Thoracic aorta (tissue), 2 donors: ENCODE data around the gene NOG. TPM values are rescaled to one million over a fixed set of nuclear protein-coding genes. Genes with fewer than 3 reads are reported as not detected.

Experiments
- ATAC-seq: fragments of 150-250 bp; one replicate; pipeline ENCODE4 v1.8.0; 2017; ENCODE audit warnings: low read depth; ENCODE audit not compliant: insufficient number of reproducible peaks, low FRiP score
- DNase-seq: peaks from one replicate; pipeline ENCODE4 v3.0.0-alpha.2; 2020; ENCODE audit warnings: low spot score
- H3K27ac ChIP-seq, 2 donors: fragments of 200-600 bp; sonication (generic); 1 replicate in 1 of 2; 2 replicates in 1 of 2; pipeline ENCODE4 v1.5.1; 2016; ENCODE audit warnings: mild to moderate bottlenecking in 2 of 2, moderate library complexity in 2 of 2
- H3K27me3 ChIP-seq: fragments of 200-600 bp; sonication (generic); replicated peaks from 2 replicates; pipeline ENCODE4 v1.6.0; 2016; ENCODE audit warnings: mild to moderate bottlenecking; ENCODE audit not compliant: insufficient read depth
- H3K36me3 ChIP-seq: fragments of 200-600 bp; sonication (generic); one replicate; pipeline ENCODE4 v1.5.1; 2016
- H3K4me1 ChIP-seq, 2 donors: fragments of 200-600 bp; sonication (generic); 1 replicate in 1 of 2; 2 replicates in 1 of 2; pipeline versions ENCODE4 v1.5.1 to v1.6.0; 2016; ENCODE audit warnings: low read depth in 2 of 2, mild to moderate bottlenecking in 1 of 2; ENCODE audit not compliant: control insufficient read depth in 1 of 2
- H3K4me3 ChIP-seq: fragments of 200-600 bp; sonication (generic); 2 replicates; pipeline ENCODE4 v1.5.1; 2016; ENCODE audit warnings: mild to moderate bottlenecking
- H3K9me3 ChIP-seq: fragments of 200-600 bp; sonication (generic); 2 replicates; pipeline ENCODE4 v1.5.1; 2016
- CTCF ChIP-seq: fragments of 200-600 bp; sonication (generic); IDR thresholded peaks from one replicate; pipeline ENCODE4 v1.5.1; 2019; ENCODE audit warnings: antibody characterized with exemption
- total RNA-seq, 2 donors: library from RNA; depleted of rRNA; stranded (reverse); fragments of >200 nt; gene quantifications; one replicate each; pipeline versions ENCODE4 v1.1.0 to v1.2.3, GENCODE V29; 2016

NOG gene
- total RNA-seq, 2 donors from 2014 or later = 0.81 to 2.3 TPM

- Histone ChIP-seq H3K27me3 (no peaks in the 10 kb centered on the region), H3K36me3 (no peaks in the 10 kb centered on the region), H3K4me3 (no peak overlapping the region), H3K4me1 (no peaks in the 10 kb centered on the region), H3K27ac (no peak overlapping the region), H3K9me3 (no peaks in the 10 kb centered on the region)
- no peak for TF ChIP-seq CTCF
- DNase-seq (no peak), ATAC-seq (no peak)
Measured at GRCh38 chr17:56623383-56623782, 29.9 kb downstream of the NOG start.

DNA sequence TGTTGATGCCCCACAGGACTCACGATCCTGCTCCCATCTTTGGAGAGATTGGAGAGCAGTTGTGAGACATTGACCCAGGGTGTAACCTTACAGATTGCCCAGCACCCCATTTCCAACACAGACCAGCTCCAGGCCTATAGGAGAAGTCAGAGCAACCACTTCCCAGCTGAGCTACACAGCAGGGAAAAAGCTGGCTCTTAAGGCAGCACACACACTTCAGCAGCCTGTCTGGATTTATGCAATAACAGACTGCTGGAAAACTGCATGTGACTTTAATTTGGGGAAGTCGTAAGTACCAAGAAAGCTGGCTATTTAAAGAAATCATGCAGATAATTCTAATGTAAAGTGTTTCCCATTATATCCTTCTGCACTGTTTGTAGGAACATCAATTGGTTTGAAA is 30.8 kb downstream of the NOG start:
- no peak for TF ChIP-seq CTCF
- ATAC-seq (no peak), DNase-seq (no peak)
- H3K9me3 ChIP-seq = no peaks in the 10 kb centered on the region
- H3K27ac ChIP-seq = no peak overlapping the region
- no peaks in the 10 kb centered on the region for H3K27me3 ChIP-seq
- no peaks in the 10 kb centered on the region for H3K36me3 ChIP-seq
- no peak overlapping the region for H3K4me3 ChIP-seq
- no peaks in the 10 kb centered on the region for H3K4me1 ChIP-seq

GRCh38 chr17:56624912-56625311 is 31.4 kb downstream of the NOG start:
- Histone ChIP-seq H3K27ac (no peak overlapping the region), H3K36me3 (no peaks in the 10 kb centered on the region), H3K4me1 (no peaks in the 10 kb centered on the region), H3K27me3 (no peaks in the 10 kb centered on the region), H3K4me3 (no peak overlapping the region), H3K9me3 (no peaks in the 10 kb centered on the region)
- TF ChIP-seq CTCF = no peak
- DNase-seq (no peak), ATAC-seq (no peak)

GRCh38 chr17:56629531-56630075 is 36.1 kb downstream of the NOG start:
- no peaks in the 10 kb centered on the region for H3K27me3 ChIP-seq
- no peak for TF ChIP-seq CTCF
- H3K9me3 ChIP-seq = no peaks in the 10 kb centered on the region
- no peak overlapping the region for H3K4me3 ChIP-seq
- H3K4me1 ChIP-seq = no peaks in the 10 kb centered on the region
- no peak for DNase-seq
- no peak overlapping the region for H3K27ac ChIP-seq
- no peaks in the 10 kb centered on the region for H3K36me3 ChIP-seq
- ATAC-seq = no peak

GRCh38 chr17:56630202-56630601 is 36.7 kb downstream of the NOG start:
- ATAC-seq = no peak
- H3K4me1 ChIP-seq = no peaks in the 10 kb centered on the region
- no peak overlapping the region for H3K27ac ChIP-seq
- no peaks in the 10 kb centered on the region for H3K27me3 ChIP-seq
- DNase-seq = no peak
- H3K36me3 ChIP-seq = no peaks in the 10 kb centered on the region
- H3K9me3 ChIP-seq = no peaks in the 10 kb centered on the region
- no peak for TF ChIP-seq CTCF
- H3K4me3 ChIP-seq = no peak overlapping the region
